OCI-LY1 (cell line): Measurements from ENCODE around the gene MSMB.

Source experiments
- H2AFZ ChIP-seq: fragments of 200-600 bp; sonication (generic), shearing (Covaris generic); 2 replicates; pipeline ENCODE4 v1.6.0; 2014; ENCODE audit warnings: antibody characterized with exemption, mild to moderate bottlenecking, low read length
- H3F3A ChIP-seq: fragments of 200-600 bp; sonication (generic), shearing (Covaris generic); 2 replicates; pipeline ENCODE4 v1.6.0; 2014; ENCODE audit warnings: mild to moderate bottlenecking, antibody characterized with exemption, low read length, moderate library complexity; ENCODE audit not compliant: insufficient read depth
- H3K27ac ChIP-seq: fragments of 200-600 bp; sonication (generic); 2 replicates; pipeline ENCODE4 v1.5.1; 2014; ENCODE audit warnings: low read length, mixed run types, mild to moderate bottlenecking, low read depth; ENCODE audit not compliant: poor library complexity, severe bottlenecking
- H3K27me3 ChIP-seq: fragments of 200-600 bp; sonication (generic); 2 replicates; pipeline ENCODE4 v1.6.0; 2014; ENCODE audit warnings: antibody characterized with exemption, mild to moderate bottlenecking, low read length, moderate library complexity; ENCODE audit not compliant: insufficient read depth
- H3K36me3 ChIP-seq: fragments of 200-600 bp; sonication (generic); 2 replicates; pipeline ENCODE4 v1.6.1; 2014; ENCODE audit warnings: mild to moderate bottlenecking, antibody characterized with exemption, low read length, moderate library complexity, mixed read lengths; ENCODE audit not compliant: insufficient read depth
- H3K4me1 ChIP-seq: fragments of 200-600 bp; sonication (generic); 2 replicates; pipeline ENCODE4 v1.5.1; 2014; ENCODE audit warnings: mild to moderate bottlenecking, low read length, moderate library complexity; ENCODE audit not compliant: insufficient read depth, severe bottlenecking
- H3K4me2 ChIP-seq: fragments of 200-600 bp; sonication (generic), shearing (Covaris generic); 2 replicates; pipeline ENCODE4 v1.6.1; 2014; ENCODE audit warnings: low read length
- H3K4me3 ChIP-seq: fragments of 200-600 bp; sonication (generic); 2 replicates; pipeline ENCODE4 v1.5.1; 2014; ENCODE audit warnings: low read length, low read depth, mild to moderate bottlenecking, mixed read lengths; ENCODE audit not compliant: poor library complexity, severe bottlenecking
- H3K79me2 ChIP-seq: fragments of 200-600 bp; shearing (Covaris generic); 2 replicates; pipeline ENCODE4 v1.6.1; 2016; ENCODE audit warnings: mixed run types, low read length, mixed read lengths; ENCODE audit not compliant: insufficient read depth
- H3K9ac ChIP-seq: fragments of 200-600 bp; sonication (generic), shearing (Covaris generic); 2 replicates; pipeline ENCODE4 v1.6.1; 2014; ENCODE audit warnings: mild to moderate bottlenecking, low read length, mixed read lengths
- H3K9me2 ChIP-seq: fragments of 200-600 bp; sonication (generic), shearing (Covaris generic); 2 replicates; pipeline ENCODE4 v1.6.1; 2014; ENCODE audit warnings: low read depth, mild to moderate bottlenecking, low read length, mixed read lengths
- H3K9me3 ChIP-seq: fragments of 200-600 bp; shearing (Covaris generic); 2 replicates; pipeline ENCODE4 v1.6.1; 2014; ENCODE audit warnings: low read length, mixed read lengths
- H4K20me1 ChIP-seq: fragments of 200-600 bp; sonication (generic), shearing (Covaris generic); 2 replicates; pipeline ENCODE4 v1.6.0; 2016; ENCODE audit warnings: mild to moderate bottlenecking, low read length; ENCODE audit not compliant: insufficient read depth
- EZH2 ChIP-seq: fragments of 200-600 bp; sonication (generic), shearing (Covaris generic); IDR thresholded peaks from 2 replicates; pipeline ENCODE4 v1.8.0; 2017; ENCODE audit warnings: borderline replicate concordance, mixed run types, mild to moderate bottlenecking, antibody characterized with exemption, low read length, moderate library complexity, mixed read lengths
- TF ChIP-seq, protein P1 (sequence below): fragments of 200-600 bp; sonication (generic), shearing (Covaris generic); IDR thresholded peaks from 2 replicates; pipeline ENCODE4 v1.5.1; 2017; ENCODE audit warnings: mild to moderate bottlenecking, antibody characterized with exemption, low read length, moderate library complexity, mixed read lengths

MSMB gene

DNA sequence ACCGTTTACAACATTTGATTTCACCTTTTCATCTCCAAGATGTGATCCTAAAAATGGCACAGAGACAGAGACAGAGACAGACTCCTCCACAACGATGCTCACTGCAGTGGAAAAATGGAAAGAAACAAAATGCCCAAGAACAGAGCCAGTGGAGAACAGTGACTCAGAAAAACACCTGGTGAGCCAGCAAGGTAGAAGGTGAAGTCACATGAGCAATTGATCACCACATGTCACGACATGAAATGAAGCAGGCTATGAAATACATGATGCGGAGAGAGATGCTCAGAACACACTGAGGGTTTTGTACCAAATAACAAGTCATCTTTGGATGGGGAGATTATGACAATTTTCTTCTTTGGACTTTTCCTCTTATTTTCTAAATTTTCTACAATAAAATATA lies 3.5 kb downstream of the MSMB start:
- no peak overlapping the region for H3K4me3 ChIP-seq
- H3K9me2 ChIP-seq, result no peaks in the 10 kb centered on the region
- H3K79me2 ChIP-seq, result no peaks in the 10 kb centered on the region
- H3K9me3 ChIP-seq, result no peaks in the 10 kb centered on the region
- no peak overlapping the region for H3K9ac ChIP-seq
- H2AFZ ChIP-seq, result no peak overlapping the region
- H3K27me3 ChIP-seq, result no peaks in the 10 kb centered on the region
- no peaks in the 10 kb centered on the region for H3F3A ChIP-seq
- no peak for TF ChIP-seq EZH2
- TF ChIP-seq, protein P1, sequence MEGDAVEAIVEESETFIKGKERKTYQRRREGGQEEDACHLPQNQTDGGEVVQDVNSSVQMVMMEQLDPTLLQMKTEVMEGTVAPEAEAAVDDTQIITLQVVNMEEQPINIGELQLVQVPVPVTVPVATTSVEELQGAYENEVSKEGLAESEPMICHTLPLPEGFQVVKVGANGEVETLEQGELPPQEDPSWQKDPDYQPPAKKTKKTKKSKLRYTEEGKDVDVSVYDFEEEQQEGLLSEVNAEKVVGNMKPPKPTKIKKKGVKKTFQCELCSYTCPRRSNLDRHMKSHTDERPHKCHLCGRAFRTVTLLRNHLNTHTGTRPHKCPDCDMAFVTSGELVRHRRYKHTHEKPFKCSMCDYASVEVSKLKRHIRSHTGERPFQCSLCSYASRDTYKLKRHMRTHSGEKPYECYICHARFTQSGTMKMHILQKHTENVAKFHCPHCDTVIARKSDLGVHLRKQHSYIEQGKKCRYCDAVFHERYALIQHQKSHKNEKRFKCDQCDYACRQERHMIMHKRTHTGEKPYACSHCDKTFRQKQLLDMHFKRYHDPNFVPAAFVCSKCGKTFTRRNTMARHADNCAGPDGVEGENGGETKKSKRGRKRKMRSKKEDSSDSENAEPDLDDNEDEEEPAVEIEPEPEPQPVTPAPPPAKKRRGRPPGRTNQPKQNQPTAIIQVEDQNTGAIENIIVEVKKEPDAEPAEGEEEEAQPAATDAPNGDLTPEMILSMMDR, result no peak
- no peaks in the 10 kb centered on the region for H3K36me3 ChIP-seq
- no peak overlapping the region for H3K27ac ChIP-seq
- H3K4me1 ChIP-seq, result no peaks in the 10 kb centered on the region
- H4K20me1 ChIP-seq, result no peaks in the 10 kb centered on the region
- no peak overlapping the region for H3K4me2 ChIP-seq

DNA sequence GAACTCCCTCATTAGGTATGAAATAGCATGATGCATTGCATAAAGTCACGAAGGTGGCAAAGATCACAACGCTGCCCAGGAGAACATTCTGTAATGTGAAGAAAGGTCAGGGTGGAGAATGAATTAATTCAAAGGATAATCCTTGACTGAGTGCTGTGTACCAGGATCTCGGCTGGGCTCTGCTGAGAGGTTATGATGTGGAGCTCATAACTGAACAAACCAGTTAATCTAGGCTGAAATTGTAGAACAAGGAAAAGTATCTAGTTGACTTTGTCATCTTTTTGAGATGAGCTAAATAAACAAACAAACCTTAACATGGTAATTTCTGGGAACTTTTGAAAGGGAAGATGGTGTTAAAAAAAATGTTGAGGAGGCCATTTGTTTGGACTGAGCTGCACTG lies 6.1 kb downstream of the MSMB start:
- Histone ChIP-seq H3K79me2 (no peaks in the 10 kb centered on the region), H3K9me2 (no peaks in the 10 kb centered on the region), H3K4me3 (no peak overlapping the region), H3K4me2 (no peak overlapping the region), H3K36me3 (no peaks in the 10 kb centered on the region), H3K9me3 (no peaks in the 10 kb centered on the region), H3K9ac (no peak overlapping the region), H3K27me3 (no peaks in the 10 kb centered on the region), H3F3A (no peaks in the 10 kb centered on the region), H4K20me1 (no peaks in the 10 kb centered on the region), H2AFZ (no peak overlapping the region), H3K27ac (no peak overlapping the region), H3K4me1 (no peaks in the 10 kb centered on the region)
- TF ChIP-seq EZH2, result no peak
- TF ChIP-seq, protein P1, result no peak

DNA sequence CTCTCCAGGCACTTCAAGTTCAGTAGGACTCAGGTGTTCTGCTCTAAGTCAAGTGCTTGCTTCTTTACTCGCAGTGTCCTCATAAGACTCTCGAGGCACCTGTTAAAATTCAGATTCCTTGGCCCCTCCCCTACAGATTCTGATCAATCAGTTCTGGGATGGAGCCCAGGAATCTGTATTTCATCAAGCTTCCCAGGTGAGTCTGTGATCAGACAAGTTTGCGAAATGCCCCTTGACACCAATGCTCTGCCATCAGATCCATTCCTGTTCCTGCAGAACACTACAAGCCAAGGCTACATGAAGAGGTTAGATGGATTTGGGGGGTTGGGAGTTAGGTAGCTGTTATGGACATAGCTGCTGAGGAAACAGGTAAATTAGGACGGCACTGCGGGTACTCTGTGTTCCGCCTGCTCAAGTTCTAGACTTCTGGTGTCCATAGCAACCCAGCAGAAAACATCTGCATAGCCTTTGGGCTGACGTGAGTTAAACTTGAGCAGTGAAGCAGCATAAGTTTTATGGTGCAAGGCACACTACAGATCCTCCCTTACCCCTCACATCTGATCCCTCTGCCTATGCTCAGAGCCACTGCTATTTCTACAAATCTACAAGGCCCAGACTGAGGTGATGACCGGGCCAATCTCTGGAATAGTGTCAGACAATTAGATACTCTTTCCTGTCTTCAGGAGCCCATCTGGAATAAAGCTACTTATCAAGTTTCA lies 8.8 kb downstream of the MSMB start:
- no peaks in the 10 kb centered on the region for H3K27me3 ChIP-seq
- H3K9me3 ChIP-seq, result no peaks in the 10 kb centered on the region
- H3K9ac ChIP-seq, result no peak overlapping the region
- H3K4me2 ChIP-seq, result no peak overlapping the region
- no peaks in the 10 kb centered on the region for H3K4me1 ChIP-seq
- TF ChIP-seq EZH2, result no peak
- TF ChIP-seq, protein P1, result no peak
- H3K79me2 ChIP-seq, result no peaks in the 10 kb centered on the region
- H3K36me3 ChIP-seq, result no peaks in the 10 kb centered on the region
- H2AFZ ChIP-seq, result no peak overlapping the region
- no peak overlapping the region for H3K4me3 ChIP-seq
- H3F3A ChIP-seq, result no peaks in the 10 kb centered on the region
- H4K20me1 ChIP-seq, result no peaks in the 10 kb centered on the region
- no peaks in the 10 kb centered on the region for H3K9me2 ChIP-seq
- no peak overlapping the region for H3K27ac ChIP-seq
